ENCODE results near the gene STARD9. TPM values are rescaled to one million over a fixed set of nuclear protein-coding genes. Genes with fewer than 3 reads are reported as not detected.

Gene STARD9
- total and polyA plus RNA-seq, 2 of the 13 experiments (the other 11 are each of a cell fraction or from before 2014, with no cell fraction given) = 5.3 to 7.5 TPM

GRCh38 chr15:42734076-42734672 lies 158.8 kb downstream of the STARD9 start:
- Histone ChIP-seq H3K79me2 (ENCODE audit: insufficient read depth, low read length) (peaks cover 12% of the 10 kb centered on the region), H3K36me3 (replicated peaks in 1 of 2; ENCODE audit: control insufficient read depth in 1 of 2, insufficient read depth in 2 of 2, low read length in 2 of 2) (peaks cover 27 to 61% of the 10 kb centered on the region in 2 experiments), H3K9me3 (ENCODE audit: low read length) (no peaks in the 10 kb centered on the region), H3K27me3 (ENCODE audit: control insufficient read depth in 1 of 2, insufficient read depth in 2 of 2, low read length in 2 of 2) (no peaks in the 10 kb centered on the region), H3K27ac (ENCODE audit: extremely low read length, insufficient read depth, low read length) (no peak overlapping the region), H3K4me2 (ENCODE audit: low read depth, low read length) (no peak overlapping the region), H2AFZ (ENCODE audit: low read length) (no peak overlapping the region), H4K20me1 (ENCODE audit: insufficient read depth, low read length) (0 out of 2 replicates have a peak, but pooled peaks cover 2% of the 10 kb centered on the region), H3K4me3 (replicated peaks in 1 of 3; ENCODE audit: insufficient read depth in 1 of 3, low read depth in 2 of 3, low read length in 3 of 3) (no peak overlapping the region), H3K4me1 (ENCODE audit: insufficient read depth, low read length) (peaks cover 21% of the 10 kb centered on the region), H3K9ac (ENCODE audit: insufficient read depth, low read depth, low read length) (no peak overlapping the region)
- FAIRE-seq = no peak
- ChIA-PET CTCF (ENCODE audit: low intra/inter-chr PET ratio, low total read pairs) (no interaction called here), POLR2A (no interaction called here)
- no peak for ATAC-seq
- WGBS (ENCODE audit: low lambda C conversion rate) = 100% methylated on average over 3 of the region's 6 CpGs
- in situ Hi-C loops (cut with HindIII; ENCODE audit: extremely low pct_ligation_motif_present, low pct_unique_long_range_greater_than_20kb) = no loop called here
- TF ChIP-seq MBNL3 (CRISPR knock-in tag; conservative IDR thresholded peaks at IDR 0.05) (no peak), ZNF407 (CRISPR knock-in tag; IDR thresholded peaks at IDR 0.05; ENCODE audit: not compliant biosample characterization) (no peak)
- DNase-seq (ENCODE audit: low spot score) = no peak
- BruUV-seq (replicated peaks) = no TSS peak
- intact Hi-C loops (cut with micrococcal nuclease; ENCODE audit: unreplicated experiment) = no loop called here
